B cell (primary cell): Measurements from ENCODE around the gene ATG13. TPM values are rescaled to one million over a fixed set of nuclear protein-coding genes. Genes with fewer than 3 reads are reported as not detected.

Experiments
- ATAC-seq: fragments of 200-7000 bp; cut with Tn5 transposase; one replicate; pipeline ENCODE4 v1.10.0; 2021; ENCODE audit warnings: low read depth, mild to moderate bottlenecking, moderate number of reproducible peaks, moderate library complexity
- CTCF ChIA-PET: fragments of 350-600 bp; sonication (Branson Sonifier 250); formaldehyde crosslinking; loops from one replicate; lab custom pipeline; 2021; ENCODE audit warnings: antibody characterized with exemption, inconsistent platforms; lab: Charles Lee
- POLR2A ChIA-PET: fragments of 350-600 bp; sonication (Branson Sonifier 250); formaldehyde crosslinking; loops from one replicate; lab custom pipeline; 2021; ENCODE audit warnings: antibody characterized with exemption; lab: Charles Lee
- DNase-seq: peaks from one replicate; pipeline ENCODE4 v3.0.0; 2013
- H2AFZ ChIP-seq: 2 replicates; pipeline ENCODE4 v1.6.1; 2012; ENCODE audit warnings: mild to moderate bottlenecking, low read depth, low read length; ENCODE audit not compliant: insufficient read depth, poor library complexity, severe bottlenecking
- H3K27ac ChIP-seq, 2 donors: 1 replicate in 1 of 2; 2 replicates in 1 of 2; pipeline ENCODE4 v1.5.1; 2012 to 2013; ENCODE audit warnings: low read length in 2 of 2, mild to moderate bottlenecking in 2 of 2, moderate library complexity in 1 of 2
- H3K27me3 ChIP-seq, 4 experiments: fragments of 200-600 bp in 1 of 4; sonication (generic) in 1 of 4; replicated peaks in 1 of 4; 1 replicate in 2 of 4; 2 replicates in 2 of 4; pipeline versions ENCODE4 v1.6.1 to v1.7.0; 2013 to 2016; ENCODE audit warnings: low read length in 3 of 4, mild to moderate bottlenecking in 2 of 4, mixed read lengths in 1 of 4, moderate library complexity in 1 of 4; ENCODE audit not compliant: insufficient read depth in 4 of 4, control insufficient read depth in 3 of 4; ENCODE audit errors: control extremely low read depth in 1 of 4
- H3K36me3 ChIP-seq, 2 experiments: replicated peaks in 1 of 2; 1 replicate in 1 of 2; 2 replicates in 1 of 2; pipeline versions ENCODE4 v1.6.1 to v1.7.1; 2013; ENCODE audit warnings: low read length in 1 of 2; ENCODE audit not compliant: insufficient read depth in 2 of 2, control insufficient read depth in 1 of 2; ENCODE audit errors: control extremely low read depth in 1 of 2, extremely low read depth in 1 of 2
- H3K4me1 ChIP-seq, 2 donors: fragments of 200-600 bp in 1 of 2; sonication (generic) in 1 of 2; 1 replicate in 1 of 2; 2 replicates in 1 of 2; pipeline versions ENCODE4 v1.5.1 to v1.6.1; 2013 to 2017; ENCODE audit warnings: low read length in 2 of 2; ENCODE audit not compliant: control insufficient read depth in 2 of 2, insufficient read depth in 2 of 2
- H3K4me2 ChIP-seq: replicated peaks from 2 replicates; pipeline ENCODE3; 2012; ENCODE audit warnings: mild to moderate bottlenecking, low read depth, low read length; ENCODE audit not compliant: poor library complexity, severe bottlenecking
- H3K4me3 ChIP-seq, 5 experiments: fragments of 200-600 bp in 1 of 5; sonication (generic) in 1 of 5; 1 replicate in 3 of 5; 2 replicates in 2 of 5; pipeline versions ENCODE4 v1.5.1 to v1.7.0; 2011 to 2016; ENCODE audit warnings: low read length in 4 of 5, mild to moderate bottlenecking in 4 of 5, low read depth in 2 of 5, control low read depth in 1 of 5, moderate library complexity in 1 of 5; ENCODE audit not compliant: insufficient read depth in 1 of 5; ENCODE audit errors: control extremely low read depth in 1 of 5, extremely low read depth in 1 of 5
- H3K79me2 ChIP-seq: fragments of 200-600 bp; sonication (generic); one replicate; pipeline ENCODE4 v1.6.0; 2016; ENCODE audit warnings: low read length; ENCODE audit not compliant: control insufficient read depth, insufficient read depth
- H3K9ac ChIP-seq: fragments of 200-600 bp; sonication (generic); 2 replicates; pipeline ENCODE4 v1.6.1; 2017; ENCODE audit warnings: mild to moderate bottlenecking, low read length, moderate library complexity
- H3K9me3 ChIP-seq, 3 donors: one replicate each; pipeline versions ENCODE4 v1.6.1 to v1.7.1; 2013; ENCODE audit warnings: low read length in 2 of 3; ENCODE audit not compliant: control insufficient read depth in 2 of 3, insufficient read depth in 1 of 3; ENCODE audit errors: control extremely low read depth in 1 of 3
- H4K20me1 ChIP-seq: 2 replicates; pipeline ENCODE4 v1.6.0; 2012; ENCODE audit warnings: mild to moderate bottlenecking, low read length; ENCODE audit not compliant: insufficient read depth, control insufficient read depth, poor library complexity, severe bottlenecking
- H3K27ac Mint-ChIP-seq: one replicate; pipeline ENCODE4 v1.8.0; 2021; ENCODE audit warnings: mixed read lengths
- H3K27me3 Mint-ChIP-seq: one replicate; pipeline ENCODE4 v1.8.0; 2021; ENCODE audit warnings: mixed read lengths
- H3K4me1 Mint-ChIP-seq: one replicate; pipeline ENCODE4 v1.8.0; 2021; ENCODE audit warnings: mixed read lengths
- H3K4me3 Mint-ChIP-seq: one replicate; pipeline ENCODE4 v1.8.0; 2021; ENCODE audit warnings: mixed read lengths
- H3K9me3 Mint-ChIP-seq: one replicate; pipeline ENCODE4 v1.8.0; 2022; ENCODE audit warnings: mixed read lengths; ENCODE audit not compliant: insufficient read depth
- EZH2 ChIP-seq: IDR thresholded peaks from 2 replicates; pipeline ENCODE4 v1.6.1; 2012; ENCODE audit warnings: borderline replicate concordance, low read depth, mild to moderate bottlenecking, moderate library complexity, low read length; ENCODE audit not compliant: insufficient read depth, poor library complexity, severe bottlenecking
- WGBS: methylation state at CpG from one replicate; pipeline ENCODE4 v1.1.5; 2013; ENCODE audit warnings: missing lambda C conversion rate; ENCODE audit not compliant: insufficient coverage; 5-methylcytosine and 5-hydroxymethylcytosine counted together
- intact Hi-C: fragments of 100-400 bp; cut with micrococcal nuclease; formaldehyde crosslinking; loops from one replicate; pipeline ENCODE4 v1.10.0; 2022
- polyA plus RNA-seq: library from polyadenylated mRNA; depleted of rRNA; stranded (reverse); fragments of >200 nt; gene quantifications from 2 replicates; pipeline ENCODE4 v1.2.3, GENCODE V29; 2012
- total RNA-seq, 2 donors: library from RNA; stranded (reverse); fragments of 120-200 nt in 1 of 2; gene quantifications; 1 replicate in 1 of 2; 2 replicates in 1 of 2; pipeline versions ENCODE4 v1.2.3 to v1.2.4, GENCODE V29; 2013 to 2022
- TF ChIP-seq, protein P1 (sequence below): fragments of 200-600 bp; IDR thresholded peaks from one replicate; pipeline ENCODE4 v1.8.0; 2022; ENCODE audit warnings: antibody characterized with exemption, mild to moderate bottlenecking

The ATG13 gene
- total and polyA plus RNA-seq, 2 donors (not counting 1 experiment from before 2014, with no cell fraction given), result 48.5 to 88.8 TPM

DNA sequence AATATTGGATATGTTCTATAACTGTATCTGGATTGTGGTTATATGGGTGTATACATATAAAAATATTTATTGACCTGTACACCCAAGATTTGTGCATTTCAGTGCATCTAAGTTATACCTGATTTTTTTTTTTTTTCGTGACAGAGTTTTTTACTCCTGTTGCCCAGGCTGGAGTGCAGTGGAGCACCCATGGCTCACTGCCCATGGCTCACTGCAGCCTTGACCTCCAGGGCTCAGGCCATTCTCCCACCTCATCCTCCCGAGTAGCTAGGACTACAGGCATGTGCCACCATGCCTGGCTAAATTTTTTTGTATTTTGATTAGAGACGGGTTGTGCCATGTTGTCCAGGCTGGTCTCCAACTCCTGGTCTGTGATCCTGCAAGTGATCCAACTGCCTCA, 24.3 kb downstream of the ATG13 start:
- no peak overlapping the region for H3K4me3 ChIP-seq
- no peaks in the 10 kb centered on the region for H3K27me3 ChIP-seq
- Mint-ChIP-seq H3K9me3 (no peaks in the 10 kb centered on the region), H3K27ac (no peak overlapping the region), H3K4me1 (peaks cover 2% of the 10 kb centered on the region), H3K27me3 (no peaks in the 10 kb centered on the region), H3K4me3 (no peak overlapping the region)
- no peaks in the 10 kb centered on the region for H3K4me1 ChIP-seq
- CTCF ChIA-PET, result interaction anchor here (0.6 kb wide), 1 partner anchor 495 kb away, joined by 3 read pairs; no protein-coding TSS in a partner anchor
- TF ChIP-seq, protein P1, sequence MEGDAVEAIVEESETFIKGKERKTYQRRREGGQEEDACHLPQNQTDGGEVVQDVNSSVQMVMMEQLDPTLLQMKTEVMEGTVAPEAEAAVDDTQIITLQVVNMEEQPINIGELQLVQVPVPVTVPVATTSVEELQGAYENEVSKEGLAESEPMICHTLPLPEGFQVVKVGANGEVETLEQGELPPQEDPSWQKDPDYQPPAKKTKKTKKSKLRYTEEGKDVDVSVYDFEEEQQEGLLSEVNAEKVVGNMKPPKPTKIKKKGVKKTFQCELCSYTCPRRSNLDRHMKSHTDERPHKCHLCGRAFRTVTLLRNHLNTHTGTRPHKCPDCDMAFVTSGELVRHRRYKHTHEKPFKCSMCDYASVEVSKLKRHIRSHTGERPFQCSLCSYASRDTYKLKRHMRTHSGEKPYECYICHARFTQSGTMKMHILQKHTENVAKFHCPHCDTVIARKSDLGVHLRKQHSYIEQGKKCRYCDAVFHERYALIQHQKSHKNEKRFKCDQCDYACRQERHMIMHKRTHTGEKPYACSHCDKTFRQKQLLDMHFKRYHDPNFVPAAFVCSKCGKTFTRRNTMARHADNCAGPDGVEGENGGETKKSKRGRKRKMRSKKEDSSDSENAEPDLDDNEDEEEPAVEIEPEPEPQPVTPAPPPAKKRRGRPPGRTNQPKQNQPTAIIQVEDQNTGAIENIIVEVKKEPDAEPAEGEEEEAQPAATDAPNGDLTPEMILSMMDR, result no peak
- POLR2A ChIA-PET, result interaction anchor here (0.6 kb wide), 1 partner anchor 166 kb away, joined by 4 read pairs; no protein-coding TSS in a partner anchor
- H3K9me3 ChIP-seq, result peaks cover 0 to 3% (median 0%) of the 10 kb centered on the region in 3 donors
- no peak overlapping the region for H3K27ac ChIP-seq
- intact Hi-C loops, result no loop called here
- peaks cover 12% of the 10 kb centered on the region for H3K79me2 ChIP-seq
- no peak overlapping the region for H2AFZ ChIP-seq
- H3K4me2 ChIP-seq, result no peak overlapping the region
- WGBS, result 100% methylated on average over 1 of the region's 3 CpGs
- ATAC-seq, result no peak
- H3K9ac ChIP-seq, result no peak overlapping the region
- H4K20me1 ChIP-seq, result peaks cover 15% of the 10 kb centered on the region
- no peak for DNase-seq
- H3K36me3 ChIP-seq, result peaks cover 6 to 55% of the 10 kb centered on the region in 2 experiments

DNA sequence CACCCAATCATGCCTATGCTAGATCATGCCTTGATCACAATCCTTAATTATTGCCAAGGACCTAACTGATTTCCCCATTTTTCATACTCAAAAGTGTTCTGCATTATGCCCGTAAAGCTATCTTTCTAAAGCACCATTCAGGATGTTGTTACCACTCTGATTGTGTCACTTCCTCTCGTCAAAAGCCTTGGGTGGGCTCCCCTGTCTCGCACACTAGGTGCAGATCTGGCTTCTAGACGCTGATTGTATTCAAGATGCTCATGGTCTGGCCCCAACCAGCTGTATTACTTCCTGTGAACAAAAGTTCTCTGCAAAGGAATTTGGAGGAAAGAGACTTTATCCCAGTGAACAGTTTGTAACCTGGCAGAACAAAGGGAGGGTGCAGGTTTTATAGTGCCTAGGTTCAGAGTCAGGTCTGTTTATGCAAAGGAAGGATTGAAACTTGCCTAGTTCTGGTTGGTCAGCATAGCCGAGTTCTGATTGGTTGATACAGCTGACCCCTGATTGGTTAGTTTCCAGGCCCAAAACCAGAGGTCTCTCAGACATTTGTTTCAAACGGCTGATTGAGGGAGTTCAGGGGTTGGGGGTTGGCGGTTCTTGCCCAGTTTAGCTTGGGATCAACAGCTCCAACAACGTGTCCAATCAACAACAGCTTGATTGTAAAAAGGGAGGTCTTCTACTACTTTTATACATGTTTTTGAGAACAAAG, 25.4 kb downstream of the ATG13 start:
- H3K27ac Mint-ChIP-seq, result no peak overlapping the region
- WGBS, result 98% methylated on average over 5 of the region's 8 CpGs
- CTCF ChIA-PET, result interaction anchor here (1.3 kb wide), 1 partner anchor 9 kb away, joined by 4 read pairs; no protein-coding TSS in a partner anchor

More for the DNA sequence above, 25.4 kb downstream of the ATG13 start:
- POLR2A ChIA-PET, result no interaction called here
- peaks cover 10% of the 10 kb centered on the region for H3K79me2 ChIP-seq
- no peak overlapping the region for H3K27ac ChIP-seq
- H3K4me1 ChIP-seq, result no peaks in the 10 kb centered on the region
- H2AFZ ChIP-seq, result no peak overlapping the region
- H3K4me3 Mint-ChIP-seq, result no peak overlapping the region
- no peaks in the 10 kb centered on the region for H3K9me3 Mint-ChIP-seq
- H3K4me3 ChIP-seq, result no peak overlapping the region
- H3K4me2 ChIP-seq, result no peak overlapping the region
- H3K4me1 Mint-ChIP-seq, result peaks cover 2% of the 10 kb centered on the region
- intact Hi-C loops, result no loop called here
- H3K9me3 ChIP-seq, result peaks cover 0 to 3% (median 0%) of the 10 kb centered on the region in 3 donors
- DNase-seq, result no peak
- H3K27me3 ChIP-seq, result no peaks in the 10 kb centered on the region
- TF ChIP-seq, protein P1, result no peak
- no peak for TF ChIP-seq EZH2
- H3K9ac ChIP-seq, result no peak overlapping the region
- ATAC-seq, result no peak
- peaks cover 15% of the 10 kb centered on the region for H4K20me1 ChIP-seq
- H3K36me3 ChIP-seq, result peaks cover 12 to 66% of the 10 kb centered on the region in 2 experiments
- H3K27me3 Mint-ChIP-seq, result no peaks in the 10 kb centered on the region
